GM19397 (cell line): Measurements from ENCODE around the gene USF3.

ENCODE experiments used
- ATAC-seq: cut with Tn5 transposase; IDR thresholded peaks from one replicate; pipeline ENCODE4 v1.9.1; 2021; ENCODE audit warnings: mild to moderate bottlenecking, moderate library complexity; ENCODE audit not compliant: unreplicated experiment

USF3 gene

GRCh38 chr3:113695786-113696645 is at the start of gene USF3:
Gene USF3 (minus strand): TSS chr3:113696642. CDS start chr3:113674878, 21,764 bp downstream.
- ATAC-seq, result peak; percentile 74

GRCh38 chr3:113745756-113746547 is 49.5 kb upstream of the USF3 start, which contains the start of gene NAA50:
Gene NAA50 (minus strand): TSS chr3:113746249. CDS start chr3:113745949, 300 bp downstream.
- ATAC-seq, result peak; percentile 59

- ATAC-seq, result peak; percentile 48
These were observed 48.7 kb upstream of the USF3 start for GRCh38 chr3:113744941-113745755.

- no peak for ATAC-seq
These were observed 46.7 kb upstream of the USF3 start for GRCh38 chr3:113743006-113743630.

GRCh38 chr3:113741620-113742019 is 45.2 kb upstream of the USF3 start:
- ATAC-seq, result no peak

GRCh38 chr3:113741086-113741485 is 44.6 kb upstream of the USF3 start:
- ATAC-seq, result no peak

GRCh38 chr3:113736548-113737089 is 40.2 kb upstream of the USF3 start:
- ATAC-seq, result no peak

GRCh38 chr3:113731694-113732093 is 35.3 kb upstream of the USF3 start:
- no peak for ATAC-seq

- no peak for ATAC-seq
These were observed 34.1 kb upstream of the USF3 start for GRCh38 chr3:113730550-113730949.

- no peak for ATAC-seq
These were observed 32.2 kb upstream of the USF3 start for GRCh38 chr3:113728661-113729060.

- ATAC-seq, result no peak
These were observed 25.2 kb upstream of the USF3 start for GRCh38 chr3:113721636-113722035.

GRCh38 chr3:113719758-113720157 is 23.3 kb upstream of the USF3 start:
- no peak for ATAC-seq

- no peak for ATAC-seq
These were observed 22.9 kb upstream of the USF3 start for GRCh38 chr3:113719294-113719693.

GRCh38 chr3:113717818-113718217 is 21.4 kb upstream of the USF3 start:
- no peak for ATAC-seq

GRCh38 chr3:113717308-113717707 is 20.9 kb upstream of the USF3 start:
- no peak for ATAC-seq

GRCh38 chr3:113714702-113715101 is 18.3 kb upstream of the USF3 start:
- ATAC-seq, result no peak

GRCh38 chr3:113712129-113712528 is 15.7 kb upstream of the USF3 start:
- ATAC-seq, result no peak

- ATAC-seq, result no peak
These were observed 11.4 kb upstream of the USF3 start for GRCh38 chr3:113707835-113708234.

- ATAC-seq, result no peak
These were observed 2.5 kb upstream of the USF3 start for GRCh38 chr3:113698956-113699355.

GRCh38 chr3:113698213-113698742 is 1.8 kb upstream of the USF3 start:
- no peak for ATAC-seq
